RCC 7860 (cell line): ENCODE data around the gene TGFBR2.

ENCODE experiments used
- DNase-seq: peaks from one replicate; pipeline ENCODE4 v3.0.0-alpha.2; 2015; ENCODE audit warnings: low spot score
- FAIRE-seq: peaks from 2 replicates; lab custom pipeline; 2012; peaks lifted over from hg19 to GRCh38; lab: Jason Lieb, UNC

Gene TGFBR2

DNA sequence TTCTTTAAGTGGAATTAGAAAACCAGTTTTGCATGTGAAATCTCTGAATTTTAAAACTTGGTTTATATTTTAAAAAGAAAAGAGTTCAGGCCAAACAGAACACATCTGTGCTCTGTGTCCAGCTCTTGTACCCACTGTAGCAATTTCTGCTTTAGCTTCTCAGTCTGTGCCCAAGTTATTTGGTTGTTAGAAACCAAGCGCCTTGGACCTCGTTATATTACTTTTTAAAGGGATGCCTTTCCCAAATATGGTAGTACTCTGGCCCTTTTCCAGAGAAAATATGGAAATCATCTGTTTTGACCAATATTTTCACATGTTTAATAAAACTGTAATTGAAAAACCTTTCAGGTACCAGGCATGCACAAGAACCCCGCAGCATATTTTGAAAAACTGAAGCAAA, 27.3 kb downstream of the TGFBR2 start:
- no peak for FAIRE-seq
- DNase-seq = no peak

DNA sequence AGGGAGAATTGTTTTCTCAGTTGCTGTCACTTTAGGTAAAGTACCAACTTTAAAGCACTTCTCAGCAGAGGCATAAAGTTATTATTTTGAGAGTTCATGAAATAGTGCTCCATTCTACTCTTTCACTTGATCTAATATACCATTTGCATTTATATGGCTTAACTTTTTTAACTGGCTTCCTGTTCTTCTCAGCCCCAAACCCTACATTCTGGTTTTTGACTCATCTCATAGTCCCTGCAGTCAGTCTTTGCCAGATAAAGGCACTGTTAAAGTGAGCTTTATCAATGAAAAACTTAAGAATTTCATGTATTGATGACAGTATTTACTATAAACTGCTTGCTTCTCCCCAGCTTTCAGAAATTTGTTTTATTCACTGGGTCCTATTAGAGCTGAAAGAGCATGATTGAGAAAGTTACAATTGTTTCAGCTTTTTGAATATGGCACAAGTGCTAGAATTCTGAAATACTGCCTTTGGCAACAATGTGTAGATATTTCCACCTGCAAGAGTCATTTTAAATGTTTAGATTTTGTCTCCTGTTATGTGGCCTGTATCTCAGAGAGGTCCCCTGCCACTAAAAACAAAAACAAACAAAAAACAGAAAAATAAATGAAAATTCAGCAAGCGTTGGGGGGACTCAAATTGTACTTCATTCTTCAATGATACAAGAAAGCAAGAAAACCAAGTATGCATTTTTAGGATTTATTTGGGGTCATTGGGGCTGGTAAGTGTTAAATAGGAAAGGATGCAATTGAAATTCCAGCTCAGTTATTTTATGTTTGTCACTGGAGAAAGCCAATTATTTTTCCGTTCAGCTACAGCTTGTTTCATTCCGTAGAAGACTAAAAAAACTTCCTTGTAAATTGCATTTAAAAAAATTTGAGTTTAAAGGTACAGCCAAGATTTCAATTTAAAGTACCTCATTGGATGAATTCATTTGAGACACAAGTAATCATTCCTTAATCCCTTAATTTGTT, 28.6 kb downstream of the TGFBR2 start:
- DNase-seq (no peak), FAIRE-seq (no peak)

DNA sequence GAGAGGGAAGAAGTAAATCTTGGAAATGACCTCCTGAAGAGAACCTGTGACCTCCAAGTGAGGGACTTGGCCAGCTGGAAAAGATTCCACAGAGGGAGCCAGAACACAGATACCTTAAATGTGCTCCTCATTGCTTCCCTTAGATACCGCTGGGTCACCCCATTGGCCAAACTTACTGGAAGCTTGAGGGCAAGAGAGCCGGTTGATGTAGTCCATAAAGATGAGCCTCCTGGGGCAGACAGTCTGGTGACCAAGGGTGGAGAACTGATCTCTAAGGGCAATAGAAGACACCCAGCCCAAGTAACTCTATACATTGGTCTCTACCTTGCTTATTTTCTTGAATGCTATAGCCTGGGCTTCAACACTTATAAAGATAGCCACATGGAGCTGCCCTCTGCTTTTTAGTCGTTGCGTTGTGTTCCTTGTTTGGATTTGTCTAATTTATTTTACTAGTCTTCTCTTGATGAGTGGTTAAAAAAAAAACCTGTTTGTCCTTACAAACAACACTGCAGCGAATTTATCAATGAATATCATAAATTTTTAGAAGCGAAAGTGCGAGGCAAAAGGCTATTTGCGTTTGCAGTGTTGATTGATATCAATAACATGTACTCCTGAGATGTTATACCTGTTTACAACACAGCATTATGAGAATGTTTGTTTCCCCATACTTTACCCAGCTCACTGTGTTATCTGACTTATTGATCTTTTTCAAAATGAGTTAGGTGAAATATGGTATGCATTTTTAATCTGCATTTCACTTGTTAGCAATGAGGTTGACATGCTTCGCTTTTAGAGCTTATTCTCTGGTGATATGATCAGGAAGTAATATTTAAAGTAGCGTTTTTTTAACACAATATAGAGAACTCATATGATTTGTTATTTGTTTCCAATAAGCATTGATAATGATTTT, 31.2 kb downstream of the TGFBR2 start:
- FAIRE-seq = no peak
- no peak for DNase-seq

DNA sequence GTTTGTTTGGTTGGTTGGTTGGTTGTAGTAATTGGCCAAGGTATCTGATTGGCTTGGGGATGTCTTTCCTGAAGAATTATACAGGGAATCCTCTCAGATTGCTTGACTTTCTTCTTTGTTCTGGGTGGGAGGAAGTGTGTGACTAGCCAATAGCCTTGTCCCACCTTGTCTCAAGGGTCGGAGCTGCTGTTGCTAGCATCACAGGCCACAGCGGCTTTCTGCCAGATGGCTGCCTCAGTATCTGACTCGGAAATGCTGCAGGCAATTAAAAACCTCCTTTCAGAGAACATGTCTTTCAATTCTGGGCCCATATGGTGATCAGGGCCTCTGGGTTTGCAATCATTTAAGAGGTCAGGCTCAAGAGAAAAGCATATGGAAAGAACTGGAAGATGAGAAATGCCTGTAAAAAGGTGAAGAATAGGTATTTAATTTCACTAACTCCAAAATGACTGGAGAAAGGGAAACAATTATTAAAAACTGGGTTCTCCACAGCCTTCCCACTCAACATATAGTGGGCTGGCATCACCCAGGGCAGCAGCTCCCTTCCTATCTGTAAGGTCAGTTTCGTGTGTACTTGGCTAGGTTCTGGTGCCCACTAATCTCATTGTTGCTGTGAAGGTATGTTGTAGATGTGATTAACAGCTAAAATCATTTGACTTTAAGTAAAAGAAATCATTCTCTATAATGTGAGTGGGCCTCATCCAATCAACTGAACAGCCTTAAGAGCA, 32.4 kb downstream of the TGFBR2 start:
- DNase-seq = no peak
- FAIRE-seq = no peak

DNA sequence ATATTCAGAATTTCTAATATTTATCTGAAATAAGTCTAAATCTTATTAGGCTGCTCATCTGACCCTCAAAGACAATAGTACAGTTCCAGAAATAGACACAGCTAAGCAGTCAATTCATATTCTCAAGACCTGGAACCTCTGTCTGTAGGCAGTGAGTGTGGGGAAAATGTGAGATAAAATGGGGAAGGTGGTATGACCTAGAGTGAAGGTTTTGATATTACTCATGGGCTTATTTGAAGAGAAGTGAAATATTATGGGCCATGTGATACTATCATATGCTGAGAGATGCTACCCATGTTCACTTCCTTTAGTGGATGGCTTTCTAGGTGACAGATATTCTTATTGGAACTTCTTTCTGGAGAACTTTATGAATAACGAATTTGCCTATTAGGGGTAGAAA, 33.5 kb downstream of the TGFBR2 start:
- FAIRE-seq (no peak), DNase-seq (no peak)

DNA sequence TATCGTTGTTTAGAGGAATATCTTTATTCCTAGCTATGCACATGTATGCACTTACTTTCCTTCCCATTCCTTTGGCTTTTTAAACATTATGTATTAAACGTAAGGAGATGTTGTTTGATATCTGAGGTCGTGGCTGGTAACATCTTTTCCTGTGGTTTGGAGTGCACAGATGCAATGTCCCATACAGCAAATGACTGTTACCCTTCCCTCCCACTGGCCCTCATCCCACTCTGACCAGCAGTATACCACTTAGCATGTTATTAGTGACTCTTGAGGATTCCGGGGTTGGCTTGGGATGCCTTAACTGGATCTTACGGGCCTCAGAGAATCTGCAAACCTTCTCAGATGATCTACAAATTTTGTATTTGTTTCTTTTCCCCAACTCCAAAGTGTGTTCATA, 34.5 kb downstream of the TGFBR2 start:
- FAIRE-seq (no peak), DNase-seq (no peak)

DNA sequence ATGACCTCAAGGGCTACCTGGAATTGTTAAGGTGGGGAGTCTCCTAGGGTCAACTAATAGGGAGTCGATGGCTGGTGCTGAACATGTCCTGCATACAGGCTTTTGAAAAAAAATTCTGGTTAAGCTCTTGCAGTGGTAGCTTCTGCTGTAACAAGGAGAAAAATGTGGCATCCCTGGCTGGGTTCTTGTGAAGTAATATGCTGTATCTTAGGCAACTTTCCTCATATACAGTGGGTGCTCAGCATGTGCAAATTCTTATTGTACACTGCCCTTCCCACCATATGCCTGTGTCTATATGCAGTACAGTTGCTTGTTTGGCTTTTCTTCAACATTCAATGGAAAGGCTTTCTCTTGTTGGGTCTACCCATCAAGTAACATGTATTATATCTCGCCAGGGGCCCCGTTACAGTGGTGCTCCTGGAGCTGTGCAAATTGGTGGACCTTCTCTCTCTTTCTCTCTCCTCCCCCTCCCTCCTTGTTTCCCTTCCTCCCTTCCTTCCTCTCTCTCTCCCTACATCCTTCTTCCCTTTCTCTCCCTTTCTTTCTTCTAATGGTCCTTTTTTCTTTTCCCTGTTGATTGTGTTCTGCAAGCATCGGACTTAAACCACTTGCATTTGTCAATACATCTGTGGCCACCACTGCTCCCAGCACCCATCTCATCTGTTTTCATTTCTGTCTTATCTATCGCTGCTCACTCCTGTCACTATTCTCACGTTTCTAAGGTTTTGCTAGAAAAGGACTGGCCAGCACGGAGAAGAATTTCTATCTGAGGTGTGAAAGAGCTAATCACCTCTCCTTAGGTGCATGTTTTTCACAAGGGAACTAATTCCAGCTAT, 35.2 kb downstream of the TGFBR2 start:
- FAIRE-seq = no peak
- DNase-seq = no peak

DNA sequence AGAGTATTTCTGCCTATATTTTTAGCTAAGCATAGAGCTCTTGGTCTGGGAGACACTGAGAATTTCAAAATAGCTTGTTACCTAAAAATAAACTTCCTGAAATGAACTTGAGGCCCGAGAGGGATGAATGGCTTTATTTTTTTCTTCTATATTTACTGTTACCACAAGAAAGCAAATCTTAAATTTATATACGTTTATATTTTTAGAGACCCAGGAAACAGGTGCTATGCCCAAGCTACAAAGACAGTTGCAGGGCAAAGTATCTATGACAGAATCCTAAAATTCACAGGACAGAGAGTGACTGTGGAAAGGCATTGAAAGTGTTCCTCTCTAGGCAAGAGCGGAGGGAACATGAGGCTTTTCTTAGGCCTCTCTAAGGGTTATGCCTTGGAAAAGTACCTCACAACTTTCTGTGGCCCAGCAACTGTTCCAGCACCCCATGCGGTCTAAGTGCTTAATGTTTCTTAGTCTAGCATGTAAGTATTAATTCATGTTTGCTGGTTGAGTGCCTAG, 36.5 kb downstream of the TGFBR2 start:
- no peak for FAIRE-seq
- no peak for DNase-seq

DNA sequence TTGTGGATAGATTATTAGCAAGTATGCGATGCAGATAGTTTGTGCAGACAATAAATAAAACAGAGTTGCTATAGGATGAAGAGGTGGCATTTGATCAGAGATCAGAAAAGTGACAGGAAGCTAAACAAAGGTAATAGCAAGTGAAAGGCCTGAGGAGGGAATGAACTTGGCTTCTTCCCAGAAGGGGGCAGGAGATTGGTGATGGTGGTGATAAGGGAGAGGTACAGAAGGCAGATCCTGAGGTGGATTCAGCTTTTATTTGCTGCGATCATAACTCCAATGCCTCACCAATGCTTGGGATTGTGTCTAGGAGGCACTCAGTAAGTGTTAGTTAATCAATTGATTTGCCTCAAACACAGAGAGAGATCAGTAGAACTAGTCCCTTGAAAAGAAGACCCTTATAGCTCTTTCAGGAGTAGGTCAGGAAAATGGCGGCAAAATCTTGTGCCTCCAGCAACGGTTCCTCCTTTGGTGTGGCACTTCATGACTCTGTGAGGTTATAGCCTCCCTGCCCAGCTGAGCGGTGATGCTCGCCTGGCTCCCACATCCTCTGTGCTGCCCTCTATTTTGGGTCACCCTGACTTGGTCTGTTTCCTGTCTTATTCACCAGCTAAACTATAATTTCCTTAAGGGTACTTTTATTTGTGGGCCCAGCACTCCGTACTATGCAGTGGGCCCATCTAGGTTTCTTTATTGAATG, 37.5 kb downstream of the TGFBR2 start:
- FAIRE-seq (no peak), DNase-seq (no peak)

DNA sequence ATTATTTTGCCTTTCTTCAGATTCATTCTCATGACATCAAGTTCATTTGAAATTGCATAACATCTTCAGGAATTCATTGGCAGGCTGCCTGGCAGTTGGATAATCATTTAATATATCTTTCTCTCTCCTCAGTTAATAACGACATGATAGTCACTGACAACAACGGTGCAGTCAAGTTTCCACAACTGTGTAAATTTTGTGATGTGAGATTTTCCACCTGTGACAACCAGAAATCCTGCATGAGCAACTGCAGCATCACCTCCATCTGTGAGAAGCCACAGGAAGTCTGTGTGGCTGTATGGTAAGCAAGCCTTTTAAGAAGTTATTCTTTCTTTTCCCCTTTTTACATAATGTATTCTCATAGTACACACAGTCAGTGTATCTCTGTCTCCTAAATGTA, 38.2 kb downstream of the TGFBR2 start:
- FAIRE-seq (peak; percentile 42), DNase-seq (peak; percentile 51)

DNA sequence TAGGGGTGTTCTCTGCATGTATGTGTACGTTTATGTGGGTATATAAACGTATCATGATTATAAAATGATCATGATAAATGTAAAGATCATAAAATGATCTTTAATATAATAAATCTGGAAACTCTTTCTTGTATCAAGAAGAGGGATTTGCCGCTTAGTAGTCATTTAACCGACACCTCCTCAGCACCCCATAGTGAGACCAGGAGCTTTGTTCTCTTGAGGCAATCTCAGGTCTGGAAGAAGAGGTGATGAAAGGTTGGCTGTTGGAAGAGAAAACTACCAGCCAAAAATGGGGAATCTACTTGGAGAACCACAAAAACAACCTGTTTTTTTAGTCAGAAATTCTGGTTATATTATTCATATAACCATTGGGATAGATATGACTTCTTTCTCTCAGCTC, 38.7 kb downstream of the TGFBR2 start:
- DNase-seq (no peak), FAIRE-seq (no peak)

DNA sequence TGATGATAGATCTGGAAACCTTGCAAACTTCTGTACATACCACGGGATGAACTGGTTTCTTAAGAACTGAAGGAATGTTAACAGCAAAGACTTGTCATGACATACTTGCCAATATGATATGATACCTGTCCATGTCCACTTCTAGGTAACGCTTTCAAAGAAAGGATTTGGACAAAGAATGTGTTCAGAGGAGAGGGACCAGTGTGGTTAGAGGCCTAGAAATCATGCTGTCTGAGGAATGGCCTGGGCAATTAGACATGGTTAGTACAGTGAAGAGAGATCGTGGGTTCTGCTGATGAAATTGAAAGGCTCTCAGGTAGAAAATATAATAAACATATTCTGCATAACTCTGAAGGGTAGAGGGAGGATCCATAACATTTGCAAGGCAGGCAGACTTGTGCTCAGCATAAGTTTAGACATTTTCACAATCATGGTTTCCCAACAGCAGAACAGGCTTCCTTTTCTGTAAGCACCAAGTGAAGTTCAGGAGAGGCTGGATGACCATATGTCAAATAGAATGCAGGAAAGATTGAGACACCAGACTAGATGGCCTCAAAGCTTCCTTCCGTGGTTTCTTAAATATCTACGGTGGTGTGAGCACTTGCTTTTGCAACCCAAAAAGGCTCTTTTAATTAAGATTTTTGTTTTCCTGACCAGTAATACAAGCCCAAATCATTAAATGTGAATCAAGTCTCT, 39.9 kb downstream of the TGFBR2 start:
- FAIRE-seq = no peak
- DNase-seq = no peak

DNA sequence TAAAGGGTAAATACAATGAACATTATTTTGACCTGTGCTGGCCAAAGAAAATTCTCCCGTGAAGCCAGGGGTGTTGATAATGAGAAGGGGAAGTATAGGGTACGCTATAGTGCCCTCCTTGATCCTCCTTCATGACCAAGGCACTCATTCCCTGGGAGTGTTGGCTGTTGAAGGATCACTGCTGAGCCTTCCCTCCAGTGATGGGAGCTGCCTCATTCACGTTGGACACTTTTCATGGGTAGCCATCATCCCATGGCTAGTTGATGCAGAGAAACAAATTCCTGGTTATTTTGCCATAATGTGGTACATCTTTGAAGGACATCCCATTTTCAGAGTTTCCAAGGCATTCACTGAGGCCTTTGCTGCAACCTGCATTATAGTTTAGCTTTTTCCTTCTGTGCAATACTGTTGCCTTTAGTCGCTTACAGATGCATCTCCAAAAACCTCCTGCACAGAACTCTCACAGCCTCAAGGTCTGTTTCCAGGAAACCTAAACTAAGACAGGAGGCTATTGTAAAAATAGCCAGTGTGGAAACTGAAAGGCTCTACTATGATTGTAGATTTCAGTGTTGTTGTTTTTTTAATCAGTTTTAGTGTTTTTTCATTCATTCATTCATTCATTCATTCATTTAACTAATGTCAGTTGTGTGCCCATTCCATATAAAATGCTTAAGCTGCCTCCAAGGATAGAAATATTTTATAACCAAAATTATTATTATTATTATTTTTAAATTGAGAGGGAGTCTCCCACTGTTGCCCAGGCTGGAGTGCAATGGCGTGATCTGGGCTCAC, 40.8 kb downstream of the TGFBR2 start:
- FAIRE-seq (no peak), DNase-seq (no peak)

DNA sequence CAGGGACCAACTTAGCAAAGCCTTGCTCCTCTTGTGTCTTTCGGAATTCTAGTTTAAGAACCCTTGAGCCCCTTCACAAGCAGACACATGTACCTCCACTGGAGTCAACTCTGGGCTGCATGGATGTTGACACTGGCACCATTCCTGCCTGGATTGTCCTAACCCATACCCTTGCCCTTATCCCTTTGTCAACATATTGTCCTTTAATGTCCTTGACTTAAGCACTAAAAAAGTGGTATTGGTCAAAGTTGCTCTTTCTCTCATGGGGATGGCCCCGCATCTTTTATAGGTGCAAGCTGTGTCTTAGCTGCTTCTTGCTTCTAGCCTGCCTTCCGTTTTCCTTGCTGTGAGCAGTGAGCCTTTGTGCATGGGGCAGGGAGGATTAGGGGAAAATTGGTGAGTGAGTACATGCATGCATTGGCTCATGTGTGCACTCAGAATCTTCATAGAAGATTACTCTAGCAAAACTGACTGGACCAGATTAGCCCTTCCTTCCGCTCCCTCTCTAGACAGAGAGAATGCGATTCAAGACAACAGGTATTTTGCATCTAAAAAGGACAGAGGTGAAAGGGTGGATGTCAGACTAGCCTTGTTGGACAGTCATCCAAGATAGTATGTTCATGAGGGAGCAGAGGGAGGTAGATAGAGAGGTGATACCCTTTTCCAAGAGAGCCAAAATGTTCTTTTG, 42.4 kb downstream of the TGFBR2 start:
- DNase-seq (no peak), FAIRE-seq (no peak)

DNA sequence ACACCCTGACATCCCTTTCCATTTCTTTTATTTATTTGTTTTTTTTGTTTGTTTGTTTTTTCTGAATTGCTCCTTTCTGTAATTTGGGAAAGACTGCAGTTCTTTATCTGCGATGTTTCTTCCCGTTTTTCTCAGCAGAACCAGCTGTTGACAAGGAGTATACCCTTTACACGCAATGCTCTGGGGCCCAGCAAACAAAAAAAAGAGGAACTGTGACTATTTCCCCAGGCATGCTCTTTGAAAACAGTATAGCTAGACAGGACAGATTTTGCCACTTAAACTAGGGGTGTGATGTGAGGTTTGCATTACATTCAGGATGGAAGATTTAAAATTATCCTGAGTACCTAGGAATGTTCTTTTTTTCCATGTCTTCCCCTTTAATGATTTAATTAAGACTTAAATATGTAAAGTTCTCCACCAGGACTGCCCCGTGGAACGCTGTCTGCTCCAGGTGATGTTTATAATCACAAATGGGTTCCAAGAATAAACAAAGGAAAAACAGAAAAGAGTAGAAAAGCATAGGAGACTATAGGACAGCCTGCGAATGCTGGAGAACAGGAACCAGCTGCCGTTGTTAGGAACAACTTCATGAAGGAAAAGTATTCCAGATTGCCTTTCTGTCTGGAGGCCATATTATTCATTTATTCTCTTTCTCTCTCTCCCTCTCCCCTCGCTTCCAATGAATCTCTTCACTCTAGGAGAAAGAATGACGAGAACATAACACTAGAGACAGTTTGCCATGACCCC, 43.3 kb downstream of the TGFBR2 start:
- DNase-seq (no peak), FAIRE-seq (no peak)

DNA sequence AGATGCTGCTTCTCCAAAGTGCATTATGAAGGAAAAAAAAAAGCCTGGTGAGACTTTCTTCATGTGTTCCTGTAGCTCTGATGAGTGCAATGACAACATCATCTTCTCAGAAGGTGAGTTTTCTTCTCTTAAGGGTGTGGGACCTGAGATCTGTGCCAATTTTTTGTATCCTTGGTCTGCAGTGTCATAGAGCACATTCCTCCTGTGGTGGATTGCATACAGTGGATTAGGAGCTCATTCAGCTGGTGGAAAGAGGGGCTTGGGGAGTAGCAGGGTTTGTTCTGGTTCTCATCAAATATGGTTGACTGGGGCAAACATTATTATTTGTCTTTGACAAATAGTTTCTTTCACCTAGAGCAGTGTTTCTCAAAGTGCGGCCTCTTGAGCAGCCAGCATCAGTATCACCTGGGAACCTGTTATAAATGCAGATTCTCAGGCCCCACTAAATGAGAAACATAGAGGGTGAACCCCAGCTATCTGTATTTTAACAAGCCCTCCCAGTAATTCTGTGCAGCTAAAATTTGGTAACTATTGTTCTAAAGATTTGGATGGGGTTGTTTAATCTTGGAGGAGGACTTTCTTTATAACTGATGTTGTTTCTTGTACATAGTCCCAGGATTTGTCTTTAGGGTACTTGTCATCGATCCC, 44.1 kb downstream of the TGFBR2 start:
- FAIRE-seq (no peak), DNase-seq (no peak)
